GM12878 (cell line): ENCODE measurements around the gene KCNK5. TPM values are rescaled to one million over a fixed set of nuclear protein-coding genes. Genes with fewer than 3 reads are reported as not detected.

ENCODE experiments used
- BCL3 ChIP-seq: IDR thresholded peaks from 2 replicates; pipeline ENCODE4 v1.6.1; 2011; ENCODE audit warnings: borderline replicate concordance, low read depth, mild to moderate bottlenecking, moderate library complexity, low read length; ENCODE audit not compliant: insufficient read depth, poor library complexity, severe bottlenecking
- SKIL ChIP-seq: fragments of 450-650 bp; IDR thresholded peaks from 2 replicates; pipeline ENCODE4 v1.6.1; 2017; ENCODE audit warnings: mild to moderate bottlenecking, low read depth, inconsistent platforms; ENCODE audit not compliant: poor library complexity, severe bottlenecking
- ZNF622 ChIP-seq: fragments of 450-650 bp; IDR thresholded peaks from 2 replicates; pipeline ENCODE4 v1.6.1; 2017; ENCODE audit warnings: mild to moderate bottlenecking, inconsistent platforms
- ZNF687 ChIP-seq: fragments of 450-650 bp; IDR thresholded peaks from 2 replicates; pipeline ENCODE4 v1.6.1; 2017; ENCODE audit warnings: mild to moderate bottlenecking, moderate library complexity
- polyA plus RNA-seq, 11 experiments: library from polyadenylated mRNA; depleted of rRNA in 4 of 11; unstranded in 6 of 11; stranded (reverse) in 5 of 11; fragments of >200 nt; fragmentation: Nextera tagmentation in 4 of 11; fragmentation: Illumina TruSeq in 1 of 11; extraction: Ambion mirVana in 4 of 11; extraction: Trizol in 1 of 11; gene quantifications; 1 replicate in 1 of 11; 2 replicates in 10 of 11; pipeline versions ENCODE4 v1.2.1 to v1.2.3, GENCODE V29; 2011 to 2016; ENCODE audit warnings: inconsistent platforms in 2 of 11, missing spikeins in 2 of 11, low read depth in 1 of 11
- total RNA-seq, 4 experiments: library from RNA; depleted of rRNA in 3 of 4; stranded (reverse); fragments of >200 nt in 3 of 4; fragmentation: Illumina TruSeq in 1 of 4; extraction: Trizol in 1 of 4; gene quantifications; 2 replicates each; pipeline versions ENCODE4 v1.2.1 to v1.2.3, GENCODE V29; 2013 to 2021

The KCNK5 gene
- total and polyA plus RNA-seq, 10 of the 15 experiments (the other 5 are each of a cell fraction or from before 2014, with no cell fraction given), result 0.11 to 4.2 (median 2.1) TPM

- TF ChIP-seq ZNF687, result no peak
- TF ChIP-seq SKIL, result no peak
- no peak for TF ChIP-seq BCL3
- no peak for TF ChIP-seq ZNF622
Observed at GRCh38 chr6:39266782-39267355, 37.6 kb upstream of the KCNK5 start (continued).
